ENCODE results near the gene CASP1.
"Not testable (repeated sequence)": the region's sequence is repeated elsewhere in the genome, so short reads cannot be mapped to it uniquely, and the experiment has no call there.

CASP1 gene

GRCh38 chr11:105045676-105046296, 10.8 kb upstream of the CASP1 start:
- DNase-seq (ENCODE audit: low read depth in 2 of 2) = no peak

GRCh38 chr11:105044557-105045524, 9.9 kb upstream of the CASP1 start, which contains the start of gene CARD16:
Gene CARD16 (minus strand): TSS chr11:105045335. CDS start chr11:105045297, 38 bp downstream.
- DNase-seq (ENCODE audit: low read depth in 2 of 2) = peak in 1 of 2 donors; percentile 13

- no peak for DNase-seq (ENCODE audit: low read depth in 2 of 2)
Measured at GRCh38 chr11:105042178-105042577, 7.2 kb upstream of the CASP1 start.

- no peak for DNase-seq (ENCODE audit: low read depth in 2 of 2)
Measured at GRCh38 chr11:105040703-105041102, 5.8 kb upstream of the CASP1 start.

GRCh38 chr11:105034388-105034787, 556 bp downstream of the CASP1 start:
- not testable (repeated sequence) for DNase-seq (ENCODE audit: low read depth in 2 of 2)

- DNase-seq (ENCODE audit: low read depth in 2 of 2) = no peak
Measured at GRCh38 chr11:105033781-105034180, 1.2 kb downstream of the CASP1 start.

GRCh38 chr11:105033343-105033742, 1.6 kb downstream of the CASP1 start:
- no peak for DNase-seq (ENCODE audit: low read depth in 2 of 2)

GRCh38 chr11:105032495-105032894, 2.4 kb downstream of the CASP1 start:
- no peak for DNase-seq (ENCODE audit: low read depth in 2 of 2)

GRCh38 chr11:105027678-105028077, 7.3 kb downstream of the CASP1 start:
- no peak for DNase-seq (ENCODE audit: low read depth in 2 of 2)

GRCh38 chr11:105024394-105024793, 10.6 kb downstream of the CASP1 start:
- no peak for DNase-seq (ENCODE audit: low read depth in 2 of 2)

GRCh38 chr11:105023003-105023402, 11.9 kb downstream of the CASP1 start, which contains the start of gene CASP5:
Gene CASP5 (minus strand): TSS chr11:105023168. CDS start chr11:105023136, 32 bp downstream.
- no peak for DNase-seq (ENCODE audit: low read depth in 2 of 2)

GRCh38 chr11:105022527-105022926, 12.4 kb downstream of the CASP1 start:
- DNase-seq (ENCODE audit: low read depth in 2 of 2) = no peak

GRCh38 chr11:105007463-105007862, 27.5 kb downstream of the CASP1 start:
- DNase-seq (ENCODE audit: low read depth in 2 of 2) = no peak

GRCh38 chr11:105005451-105005845, 29.5 kb downstream of the CASP1 start:
- DNase-seq (ENCODE audit: low read depth in 2 of 2) = no peak

GRCh38 chr11:105004021-105004420, 30.9 kb downstream of the CASP1 start:
- DNase-seq (ENCODE audit: low read depth in 2 of 2) = no peak

- DNase-seq (ENCODE audit: low read depth in 2 of 2) = no peak
Measured at GRCh38 chr11:105003151-105003550, 31.8 kb downstream of the CASP1 start.

- DNase-seq (ENCODE audit: low read depth in 2 of 2) = peak; percentile 22 to 45
Measured at GRCh38 chr11:105000797-105001196, 34.1 kb downstream of the CASP1 start.

GRCh38 chr11:105000167-105000566, 34.8 kb downstream of the CASP1 start:
- DNase-seq (ENCODE audit: low read depth in 2 of 2) = no peak

GRCh38 chr11:104999721-105000120, 35.2 kb downstream of the CASP1 start:
- DNase-seq (ENCODE audit: low read depth in 2 of 2) = no peak

GRCh38 chr11:104997288-104997687, 37.7 kb downstream of the CASP1 start:
- no peak for DNase-seq (ENCODE audit: low read depth in 2 of 2)

- no peak for DNase-seq (ENCODE audit: low read depth in 2 of 2)
Measured at GRCh38 chr11:104995001-104995408, 39.9 kb downstream of the CASP1 start.

GRCh38 chr11:104992781-104993180, 42.2 kb downstream of the CASP1 start:
- no peak for DNase-seq (ENCODE audit: low read depth in 2 of 2)

- no peak for DNase-seq (ENCODE audit: low read depth in 2 of 2)
Measured at GRCh38 chr11:104991994-104992393, 43.0 kb downstream of the CASP1 start.
